ENCODE data around the gene MED7.

Gene MED7

DNA sequence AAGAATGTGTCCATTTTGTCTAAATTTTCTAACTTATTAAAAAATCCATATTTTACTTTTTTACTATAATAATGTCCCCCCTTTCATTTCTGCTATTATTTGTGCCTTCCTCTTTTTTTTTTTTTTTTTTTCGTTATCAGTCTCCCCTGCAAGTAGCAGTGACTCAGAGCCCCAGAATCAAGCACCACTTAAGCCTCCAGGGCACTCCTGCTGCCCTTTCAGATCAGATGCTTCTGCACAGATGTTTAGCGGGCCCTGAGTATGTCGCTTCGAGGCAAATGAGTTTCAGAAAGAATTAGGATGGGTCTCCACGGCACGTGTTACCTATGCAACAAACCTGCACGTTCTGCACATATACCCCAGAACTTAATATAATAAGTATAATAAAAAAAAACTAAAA lies 11.7 kb downstream of the MED7 start:
- TF ChIP-seq POLR2AphosphoS5 (IDR thresholded peaks at IDR 0.05; ENCODE audit: low read depth, low read length) (no peak), SIN3A (IDR thresholded peaks at IDR 0.05; ENCODE audit: borderline replicate concordance, insufficient read depth, low read length) (no peak), TAF1 (IDR thresholded peaks at IDR 0.05; ENCODE audit: borderline replicate concordance, insufficient read depth, low read length) (no peak), FOXP2 (optimal IDR thresholded peaks at IDR 0.05; ENCODE audit: borderline replicate concordance, extremely low read depth, extremely low read length, insufficient read depth) (no peak)
- TF ChIP-seq, protein P1, sequence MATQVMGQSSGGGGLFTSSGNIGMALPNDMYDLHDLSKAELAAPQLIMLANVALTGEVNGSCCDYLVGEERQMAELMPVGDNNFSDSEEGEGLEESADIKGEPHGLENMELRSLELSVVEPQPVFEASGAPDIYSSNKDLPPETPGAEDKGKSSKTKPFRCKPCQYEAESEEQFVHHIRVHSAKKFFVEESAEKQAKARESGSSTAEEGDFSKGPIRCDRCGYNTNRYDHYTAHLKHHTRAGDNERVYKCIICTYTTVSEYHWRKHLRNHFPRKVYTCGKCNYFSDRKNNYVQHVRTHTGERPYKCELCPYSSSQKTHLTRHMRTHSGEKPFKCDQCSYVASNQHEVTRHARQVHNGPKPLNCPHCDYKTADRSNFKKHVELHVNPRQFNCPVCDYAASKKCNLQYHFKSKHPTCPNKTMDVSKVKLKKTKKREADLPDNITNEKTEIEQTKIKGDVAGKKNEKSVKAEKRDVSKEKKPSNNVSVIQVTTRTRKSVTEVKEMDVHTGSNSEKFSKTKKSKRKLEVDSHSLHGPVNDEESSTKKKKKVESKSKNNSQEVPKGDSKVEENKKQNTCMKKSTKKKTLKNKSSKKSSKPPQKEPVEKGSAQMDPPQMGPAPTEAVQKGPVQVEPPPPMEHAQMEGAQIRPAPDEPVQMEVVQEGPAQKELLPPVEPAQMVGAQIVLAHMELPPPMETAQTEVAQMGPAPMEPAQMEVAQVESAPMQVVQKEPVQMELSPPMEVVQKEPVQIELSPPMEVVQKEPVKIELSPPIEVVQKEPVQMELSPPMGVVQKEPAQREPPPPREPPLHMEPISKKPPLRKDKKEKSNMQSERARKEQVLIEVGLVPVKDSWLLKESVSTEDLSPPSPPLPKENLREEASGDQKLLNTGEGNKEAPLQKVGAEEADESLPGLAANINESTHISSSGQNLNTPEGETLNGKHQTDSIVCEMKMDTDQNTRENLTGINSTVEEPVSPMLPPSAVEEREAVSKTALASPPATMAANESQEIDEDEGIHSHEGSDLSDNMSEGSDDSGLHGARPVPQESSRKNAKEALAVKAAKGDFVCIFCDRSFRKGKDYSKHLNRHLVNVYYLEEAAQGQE (IDR thresholded peaks at IDR 0.05; ENCODE audit: insufficient read depth in 1 of 2, low read depth in 2 of 2, low read length in 2 of 2): no peak

DNA sequence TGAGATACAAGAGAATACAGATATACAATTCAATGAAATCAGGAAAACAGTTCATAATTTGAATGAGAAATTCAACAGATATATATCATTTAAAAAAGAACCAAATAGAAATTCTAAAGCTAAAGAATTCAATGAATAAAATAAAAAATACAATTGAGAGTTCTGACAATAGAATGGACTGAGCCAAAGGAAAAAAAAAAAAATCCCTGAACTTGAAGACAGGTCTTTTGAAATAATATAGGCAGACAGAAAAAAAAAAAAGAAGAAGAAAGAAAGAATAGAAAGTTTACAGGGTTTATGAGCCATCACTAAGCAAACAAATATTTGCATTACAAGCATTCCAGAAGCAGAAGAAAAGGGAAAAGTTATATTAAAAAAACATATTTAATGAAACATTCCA lies 21.0 kb downstream of the MED7 start:
- TF ChIP-seq, protein P1 (IDR thresholded peaks at IDR 0.05; ENCODE audit: insufficient read depth in 1 of 2, low read depth in 2 of 2, low read length in 2 of 2): no peak
- TF ChIP-seq FOXP2 (optimal IDR thresholded peaks at IDR 0.05; ENCODE audit: borderline replicate concordance, extremely low read depth, extremely low read length, insufficient read depth) (no peak), SIN3A (IDR thresholded peaks at IDR 0.05; ENCODE audit: borderline replicate concordance, insufficient read depth, low read length) (no peak), TAF1 (IDR thresholded peaks at IDR 0.05; ENCODE audit: borderline replicate concordance, insufficient read depth, low read length) (no peak), POLR2AphosphoS5 (IDR thresholded peaks at IDR 0.05; ENCODE audit: low read depth, low read length) (no peak)

DNA sequence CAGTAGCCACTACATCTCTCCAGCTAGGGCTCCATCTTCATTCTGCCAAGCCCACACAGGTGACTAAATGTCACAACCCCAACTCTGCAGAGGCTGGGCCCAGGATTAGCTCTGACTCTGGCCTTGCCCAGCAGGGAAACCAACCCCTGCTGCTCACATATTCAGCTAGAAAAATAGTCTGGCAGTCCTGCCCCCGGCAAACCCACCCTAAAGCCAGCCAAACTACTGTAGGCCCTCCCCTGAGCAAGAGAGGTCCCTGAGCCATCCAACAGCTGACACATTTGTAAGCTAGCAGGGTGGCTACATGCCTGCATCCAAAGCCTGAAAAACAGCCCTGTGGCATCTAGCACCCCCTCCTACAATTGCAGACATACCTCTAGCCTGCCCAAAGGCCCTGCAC lies 22.6 kb downstream of the MED7 start:
- no peak for TF ChIP-seq POLR2AphosphoS5 (IDR thresholded peaks at IDR 0.05; ENCODE audit: low read depth, low read length)
- no peak for TF ChIP-seq TAF1 (IDR thresholded peaks at IDR 0.05; ENCODE audit: borderline replicate concordance, insufficient read depth, low read length)
- no peak for TF ChIP-seq FOXP2 (optimal IDR thresholded peaks at IDR 0.05; ENCODE audit: borderline replicate concordance, extremely low read depth, extremely low read length, insufficient read depth)
- TF ChIP-seq, protein P1 (IDR thresholded peaks at IDR 0.05; ENCODE audit: insufficient read depth in 1 of 2, low read depth in 2 of 2, low read length in 2 of 2): no peak
- no peak for TF ChIP-seq SIN3A (IDR thresholded peaks at IDR 0.05; ENCODE audit: borderline replicate concordance, insufficient read depth, low read length)

DNA sequence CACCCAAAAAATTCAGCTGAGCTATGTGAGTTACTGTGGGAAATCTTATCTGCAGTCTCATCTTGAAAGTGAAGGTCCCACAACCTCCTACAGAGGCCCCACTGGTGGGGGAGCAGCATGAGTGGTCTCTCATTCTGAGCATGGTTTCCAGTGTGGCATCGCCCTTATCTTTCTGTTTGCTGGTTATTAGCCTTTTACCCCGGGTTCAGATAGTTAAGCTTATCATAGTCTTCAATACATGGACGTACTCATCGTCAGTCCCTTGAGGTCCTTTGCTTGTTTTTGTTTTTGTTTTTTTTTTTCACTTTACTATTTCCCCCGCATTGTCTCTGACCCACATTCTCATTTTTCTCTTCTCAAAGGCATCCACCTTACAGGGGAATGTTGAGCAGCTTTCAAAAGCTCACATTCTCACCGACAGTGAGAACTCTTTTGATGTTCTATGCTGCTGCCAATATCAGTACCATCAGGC lies 26.1 kb downstream of the MED7 start:
- TF ChIP-seq TAF1 (IDR thresholded peaks at IDR 0.05; ENCODE audit: borderline replicate concordance, insufficient read depth, low read length) (no peak), FOXP2 (optimal IDR thresholded peaks at IDR 0.05; ENCODE audit: borderline replicate concordance, extremely low read depth, extremely low read length, insufficient read depth) (no peak)

DNA sequence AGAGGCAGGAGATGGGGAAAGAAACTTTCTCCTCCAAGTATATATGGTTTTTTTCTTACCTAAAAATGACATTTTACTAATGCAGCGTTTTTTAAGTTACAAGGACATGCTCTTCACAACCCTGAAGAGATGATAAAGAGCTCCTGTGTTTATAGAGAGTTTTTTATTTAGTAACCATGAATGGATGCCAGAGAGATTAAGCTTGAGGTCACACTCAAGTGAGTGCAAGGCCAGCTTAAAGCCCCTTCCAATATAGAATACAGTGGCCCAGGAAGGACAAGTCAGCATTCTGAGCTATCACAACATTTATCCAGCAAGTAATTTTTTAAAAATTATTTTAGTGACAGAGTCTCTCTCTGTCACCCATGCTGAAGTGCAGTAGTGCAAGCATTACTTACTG lies 27.2 kb downstream of the MED7 start:
- TF ChIP-seq, protein P1 (IDR thresholded peaks at IDR 0.05; ENCODE audit: insufficient read depth in 1 of 2, low read depth in 2 of 2, low read length in 2 of 2): no peak
